SK-MEL-5 (cell line): Measurements from ENCODE around the gene EFNA3. TPM values are rescaled to one million over a fixed set of nuclear protein-coding genes. Genes with fewer than 3 reads are reported as not detected.

ENCODE experiments used
- DNase-seq: peaks from one replicate; pipeline ENCODE4 v3.0.0-alpha.2; 2016; ENCODE audit warnings: low read depth, low spot score
- in situ Hi-C: cut with HindIII; loops from 2 replicates; pipeline ENCODE4 v1.10.0; 2016; ENCODE audit warnings: low sequenced_read_pairs, high pct_unique_total_duplicates, low pct_unique_long_range_greater_than_20kb
- small RNA-seq, 2 experiments: library from RNA; depleted of rRNA; stranded (forward); fragments of <200 nt; gene quantifications; one replicate each; pipeline ENCODE3, GENCODE V24; 2014
- total RNA-seq: library from RNA; depleted of rRNA; stranded (reverse); fragments of >200 nt; shearing (Covaris generic); gene quantifications from 2 replicates; pipeline ENCODE4 v1.2.3, GENCODE V29; 2014; rRNA removed

Gene EFNA3
- total RNA-seq, 1 experiment from 2014 or later = 6.6 TPM

DNA sequence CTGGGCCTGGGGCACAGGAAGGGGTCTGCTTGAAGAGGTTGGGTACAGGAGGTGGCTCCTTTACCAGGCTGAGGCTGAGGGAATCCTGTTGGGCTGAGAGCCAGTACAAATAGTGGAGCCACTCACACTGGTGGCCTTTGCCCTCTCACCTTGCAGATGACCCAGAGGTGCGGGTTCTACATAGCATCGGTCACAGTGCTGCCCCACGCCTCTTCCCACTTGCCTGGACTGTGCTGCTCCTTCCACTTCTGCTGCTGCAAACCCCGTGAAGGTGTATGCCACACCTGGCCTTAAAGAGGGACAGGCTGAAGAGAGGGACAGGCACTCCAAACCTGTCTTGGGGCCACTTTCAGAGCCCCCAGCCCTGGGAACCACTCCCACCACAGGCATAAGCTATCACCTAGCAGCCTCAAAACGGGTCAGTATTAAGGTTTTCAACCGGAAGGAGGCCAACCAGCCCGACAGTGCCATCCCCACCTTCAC is 55.2 kb downstream of the EFNA3 start:
- no peak for DNase-seq
- in situ Hi-C loops = no loop called here

DNA sequence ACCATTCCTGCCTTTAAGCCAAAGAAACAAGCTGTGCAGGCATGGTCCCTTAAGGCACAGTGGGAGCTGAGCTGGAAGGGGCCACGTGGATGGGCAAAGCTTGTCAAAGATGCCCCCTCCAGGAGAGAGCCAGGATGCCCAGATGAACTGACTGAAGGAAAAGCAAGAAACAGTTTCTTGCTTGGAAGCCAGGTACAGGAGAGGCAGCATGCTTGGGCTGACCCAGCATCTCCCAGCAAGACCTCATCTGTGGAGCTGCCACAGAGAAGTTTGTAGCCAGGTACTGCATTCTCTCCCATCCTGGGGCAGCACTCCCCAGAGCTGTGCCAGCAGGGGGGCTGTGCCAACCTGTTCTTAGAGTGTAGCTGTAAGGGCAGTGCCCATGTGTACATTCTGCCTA is 55.7 kb downstream of the EFNA3 start:
- in situ Hi-C loops = no loop called here
- DNase-seq = no peak

DNA sequence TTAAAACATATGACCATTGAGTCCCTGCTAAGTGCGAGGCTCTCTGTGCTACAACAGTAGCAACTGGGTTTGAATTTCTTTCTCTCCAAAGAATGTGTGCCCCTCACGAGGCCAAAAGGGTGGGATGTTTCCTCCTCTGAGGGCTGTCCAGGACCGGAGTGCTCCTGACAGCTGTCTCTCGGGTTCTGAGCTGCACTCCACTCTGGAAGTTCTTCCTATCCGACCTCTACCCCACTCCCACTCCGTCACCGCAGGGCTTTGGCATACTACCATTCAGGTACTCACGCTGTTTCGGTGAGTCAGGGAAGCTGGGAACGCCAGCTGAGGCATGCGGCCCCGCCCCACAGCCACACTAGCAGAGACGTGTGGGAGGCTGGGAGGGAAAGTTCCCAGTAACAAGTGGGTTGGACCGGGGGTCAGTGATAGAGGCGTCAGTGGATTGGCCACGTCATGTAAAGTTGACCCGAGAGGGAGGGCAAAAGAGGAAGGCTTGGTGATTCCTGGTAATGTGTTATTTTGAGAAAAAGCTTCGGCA is 56.3 kb downstream of the EFNA3 start:
- peak; percentile 71 for DNase-seq
- in situ Hi-C loops = no loop called here

DNA sequence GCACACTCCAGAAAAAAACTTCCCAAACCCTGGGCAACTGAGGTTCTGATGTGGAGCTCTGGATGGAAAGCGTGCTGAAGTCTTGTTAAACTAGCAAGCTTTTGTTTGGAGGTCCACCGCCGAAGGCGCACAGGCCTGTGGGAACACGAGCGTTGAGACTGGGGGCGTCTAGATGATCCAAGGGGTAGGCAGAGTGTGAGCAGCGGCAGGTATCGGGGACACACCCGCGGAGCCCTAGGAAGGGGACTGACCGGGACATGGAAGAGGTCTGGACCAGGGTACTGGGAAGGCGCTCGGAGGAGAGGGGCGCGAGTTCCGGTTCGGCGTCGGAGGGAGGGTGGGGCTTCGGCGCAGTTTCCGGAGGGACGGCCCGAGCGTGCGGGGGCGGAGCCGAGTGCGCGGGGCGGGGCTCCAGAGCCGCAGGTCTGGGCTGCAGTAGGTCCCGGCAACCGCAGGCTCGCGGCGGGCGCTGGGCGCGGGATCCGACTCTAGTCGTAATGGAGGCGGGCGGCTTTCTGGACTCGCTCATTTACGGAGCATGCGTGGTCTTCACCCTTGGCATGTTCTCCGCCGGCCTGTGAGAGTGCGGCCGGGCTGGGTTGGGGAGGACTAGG is 56.9 kb downstream of the EFNA3 start, which contains the start of gene SLC50A1:
TSS of gene SLC50A1 (plus strand) at position 438 of the 614 bp plus-strand sequence. CDS start at position 498, 60 bp downstream.
- in situ Hi-C loops = no loop called here
- peak; percentile 94 for DNase-seq

DNA sequence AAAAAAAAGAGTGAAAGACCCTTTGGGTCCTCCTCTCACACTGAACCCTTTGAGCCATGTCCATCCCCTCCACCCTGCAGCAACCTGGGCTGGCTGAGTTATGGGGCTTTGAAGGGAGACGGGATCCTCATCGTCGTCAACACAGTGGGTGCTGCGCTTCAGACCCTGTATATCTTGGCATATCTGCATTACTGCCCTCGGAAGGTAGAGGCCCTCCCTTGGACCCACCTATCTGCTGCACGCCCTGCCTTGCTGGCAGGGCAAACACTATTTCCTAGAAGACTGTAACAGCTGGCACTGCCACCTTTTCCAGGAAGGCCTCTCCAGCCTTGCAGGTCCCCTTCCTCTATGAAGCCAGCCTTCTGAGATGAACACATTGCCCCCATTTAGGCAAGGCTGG is 58.1 kb downstream of the EFNA3 start:
- no peak for DNase-seq
- in situ Hi-C loops = no loop called here

Small RNA genes lying within 50 kb of the gene (small RNA-seq; reads per million reads assigned to genes)
- gene RF00019 = 0 reads per million in 2 experiments

Other genes starting within 250 kb of the EFNA3 start
- gene KCNN3, start 208.6 kb upstream of the EFNA3 start, total RNA-seq = 0.03 TPM in 1 of 2 replicates, not detected in the other
- gene PMVK, start 142.1 kb upstream of the EFNA3 start, total RNA-seq = 10.4 and 19.0 TPM in 2 replicates
- 78.2 and 81.4 TPM in 2 replicates for gene PBXIP1, start 122.7 kb upstream of the EFNA3 start, total RNA-seq
- gene PYGO2, start 117.1 kb upstream of the EFNA3 start, total RNA-seq = 26.9 and 30.2 TPM in 2 replicates
- gene SHC1, start 108.1 kb upstream of the EFNA3 start, total RNA-seq = 102 and 107 TPM in 2 replicates
- 122 and 157 TPM in 2 replicates for gene CKS1B, start 104.2 kb upstream of the EFNA3 start, total RNA-seq
- 53.5 and 58.2 TPM in 2 replicates for gene FLAD1, start 95.5 kb upstream of the EFNA3 start, total RNA-seq
- 0.48 and 1.2 TPM in 2 replicates for gene LENEP, start 85.3 kb upstream of the EFNA3 start, total RNA-seq
- gene ZBTB7B, start 76.0 kb upstream of the EFNA3 start, total RNA-seq = 25.1 and 29.1 TPM in 2 replicates
- gene DCST2, start 45.1 kb upstream of the EFNA3 start, total RNA-seq = 0.18 TPM in 1 of 2 replicates, not detected in the other
- not detected in 2 replicates for gene DCST1, start 45.0 kb upstream of the EFNA3 start, total RNA-seq
- gene ADAM15, start 27.5 kb upstream of the EFNA3 start, total RNA-seq = 62.0 and 67.1 TPM in 2 replicates
- gene EFNA4, start 15.1 kb upstream of the EFNA3 start, total RNA-seq = 12.7 and 13.9 TPM in 2 replicates
- gene EFNA1, start 49.0 kb downstream of the EFNA3 start, total RNA-seq = 25.3 and 25.7 TPM in 2 replicates
- gene SLC50A1, start 57.0 kb downstream of the EFNA3 start, total RNA-seq = 57.4 and 61.6 TPM in 2 replicates
- 28.5 and 36.9 TPM in 2 replicates for gene DPM3, start 61.7 kb downstream of the EFNA3 start, total RNA-seq
- gene KRTCAP2, start 94.5 kb downstream of the EFNA3 start, total RNA-seq = 326 and 369 TPM in 2 replicates
- 0.85 and 1.3 TPM in 2 replicates for gene TRIM46, start 95.0 kb downstream of the EFNA3 start, total RNA-seq
- gene THBS3, start 129.1 kb downstream of the EFNA3 start, total RNA-seq = 11.4 and 12.1 TPM in 2 replicates
- 128 and 140 TPM in 2 replicates for gene MTX1, start 129.9 kb downstream of the EFNA3 start, total RNA-seq
- gene ENTREP3, start 176.6 kb downstream of the EFNA3 start, total RNA-seq = 6.3 and 7.9 TPM in 2 replicates
- 336 and 344 TPM in 2 replicates for gene SCAMP3, start 183.5 kb downstream of the EFNA3 start, total RNA-seq
- gene CLK2, start 194.7 kb downstream of the EFNA3 start, total RNA-seq = 16.4 and 28.1 TPM in 2 replicates
- gene HCN3, start 198.6 kb downstream of the EFNA3 start, total RNA-seq = 2.9 and 3.3 TPM in 2 replicates
- gene PKLR, start 222.6 kb downstream of the EFNA3 start, total RNA-seq = 0.11 TPM in 1 of 2 replicates, not detected in the other
- 202 and 212 TPM in 2 replicates for gene FDPS, start 230.0 kb downstream of the EFNA3 start, total RNA-seq
- gene RUSC1, start 242.1 kb downstream of the EFNA3 start, total RNA-seq = 8.3 and 10.7 TPM in 2 replicates